SK-N-SH treated with all-trans-retinoic acid at 6 μM for 48 hours (cell line): ENCODE data around the gene CBX8.

Experiments
- ARNTL ChIP-seq: fragments of 450-650 bp; formaldehyde crosslinking; IDR thresholded peaks from 2 replicates; pipeline ENCODE4 v1.5.0; 2020; ENCODE audit warnings: low read depth, mild to moderate bottlenecking, moderate library complexity, borderline replicate concordance
- BACH2 ChIP-seq: fragments of 250-450 bp; sonication (Bioruptor Pico); IDR thresholded peaks from 2 replicates; pipeline ENCODE4 v1.9.0; 2021; ENCODE audit warnings: mild to moderate bottlenecking, borderline replicate concordance
- PPARA ChIP-seq: fragments of 250-450 bp; sonication (Bioruptor Pico); IDR thresholded peaks from 2 replicates; pipeline ENCODE4 v1.5.0; 2020; ENCODE audit warnings: mild to moderate bottlenecking, borderline replicate concordance
- RARB ChIP-seq: fragments of 250-450 bp; sonication (Bioruptor Pico); IDR thresholded peaks from 2 replicates; pipeline ENCODE4 v1.8.0; 2021; ENCODE audit warnings: mild to moderate bottlenecking, moderate library complexity
- ZFP30 ChIP-seq: fragments of 450-650 bp; formaldehyde crosslinking; IDR thresholded peaks from 2 replicates; pipeline ENCODE4 v1.5.0; 2022; ENCODE audit warnings: mild to moderate bottlenecking, moderate library complexity
- TF ChIP-seq, protein P1 (sequence below): fragments of 250-450 bp; sonication (Bioruptor Pico); IDR thresholded peaks from 2 replicates; pipeline ENCODE4 v1.5.1; 2021; ENCODE audit warnings: mild to moderate bottlenecking, moderate library complexity
- TF ChIP-seq, protein P2 (sequence below): fragments of 250-450 bp; sonication (Bioruptor Pico); IDR thresholded peaks from 2 replicates; pipeline ENCODE4 v1.5.1; 2020; ENCODE audit warnings: low read depth, mild to moderate bottlenecking, moderate library complexity

DNA sequence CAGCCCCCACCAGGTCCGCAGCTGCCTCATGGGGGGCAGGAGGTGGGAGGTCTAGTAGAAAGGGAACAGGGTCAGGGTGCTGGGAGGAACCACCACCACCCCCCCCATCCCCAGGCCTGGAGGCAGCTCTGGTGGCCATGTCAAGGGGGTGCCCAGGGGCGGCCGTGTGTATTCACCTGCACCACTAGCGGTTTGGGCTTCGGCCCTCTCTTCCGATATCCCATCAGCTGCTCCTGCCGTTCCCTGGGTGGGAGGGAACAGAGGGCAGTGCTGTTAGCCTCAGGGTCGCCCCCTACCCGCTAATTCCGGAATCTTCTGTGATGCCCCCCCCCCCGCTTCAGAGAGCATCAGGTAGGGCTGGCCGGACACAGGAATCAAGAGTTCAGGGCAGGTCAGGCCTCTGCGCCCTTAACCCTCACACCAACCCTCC, 38.6 kb upstream of the CBX8 start:
- TF ChIP-seq ARNTL (no peak), BACH2 (no peak), PPARA (CRISPR knock-in tag) (no peak), ZFP30 (CRISPR knock-in tag) (no peak), RARB (CRISPR knock-in tag) (no peak)
- TF ChIP-seq, protein P1, sequence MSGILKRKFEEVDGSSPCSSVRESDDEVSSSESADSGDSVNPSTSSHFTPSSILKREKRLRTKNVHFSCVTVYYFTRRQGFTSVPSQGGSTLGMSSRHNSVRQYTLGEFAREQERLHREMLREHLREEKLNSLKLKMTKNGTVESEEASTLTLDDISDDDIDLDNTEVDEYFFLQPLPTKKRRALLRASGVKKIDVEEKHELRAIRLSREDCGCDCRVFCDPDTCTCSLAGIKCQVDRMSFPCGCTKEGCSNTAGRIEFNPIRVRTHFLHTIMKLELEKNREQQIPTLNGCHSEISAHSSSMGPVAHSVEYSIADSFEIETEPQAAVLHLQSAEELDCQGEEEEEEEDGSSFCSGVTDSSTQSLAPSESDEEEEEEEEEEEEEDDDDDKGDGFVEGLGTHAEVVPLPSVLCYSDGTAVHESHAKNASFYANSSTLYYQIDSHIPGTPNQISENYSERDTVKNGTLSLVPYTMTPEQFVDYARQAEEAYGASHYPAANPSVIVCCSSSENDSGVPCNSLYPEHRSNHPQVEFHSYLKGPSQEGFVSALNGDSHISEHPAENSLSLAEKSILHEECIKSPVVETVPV (CRISPR knock-in tag) = no peak
- TF ChIP-seq, protein P2, sequence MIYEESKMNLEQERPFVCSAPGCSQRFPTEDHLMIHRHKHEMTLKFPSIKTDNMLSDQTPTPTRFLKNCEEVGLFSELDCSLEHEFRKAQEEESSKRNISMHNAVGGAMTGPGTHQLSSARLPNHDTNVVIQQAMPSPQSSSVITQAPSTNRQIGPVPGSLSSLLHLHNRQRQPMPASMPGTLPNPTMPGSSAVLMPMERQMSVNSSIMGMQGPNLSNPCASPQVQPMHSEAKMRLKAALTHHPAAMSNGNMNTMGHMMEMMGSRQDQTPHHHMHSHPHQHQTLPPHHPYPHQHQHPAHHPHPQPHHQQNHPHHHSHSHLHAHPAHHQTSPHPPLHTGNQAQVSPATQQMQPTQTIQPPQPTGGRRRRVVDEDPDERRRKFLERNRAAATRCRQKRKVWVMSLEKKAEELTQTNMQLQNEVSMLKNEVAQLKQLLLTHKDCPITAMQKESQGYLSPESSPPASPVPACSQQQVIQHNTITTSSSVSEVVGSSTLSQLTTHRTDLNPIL (CRISPR knock-in tag) = no peak
